ENCODE data around the gene LIPC.

- TF ChIP-seq ZNF121 (CRISPR knock-in tag; IDR thresholded peaks at IDR 0.05) = no peak
- TF ChIP-seq CTCF (IDR thresholded peaks at IDR 0.05) = no peak
- no peak for TF ChIP-seq PREB (CRISPR knock-in tag; IDR thresholded peaks at IDR 0.05; ENCODE audit: borderline replicate concordance)
- TF ChIP-seq AFF4 (CRISPR knock-in tag; IDR thresholded peaks at IDR 0.05; ENCODE audit: borderline replicate concordance) = no peak
- TF ChIP-seq GABPB1 (CRISPR knock-in tag; IDR thresholded peaks at IDR 0.05) = no peak
- no peak for TF ChIP-seq SMAD4 (CRISPR knock-in tag; IDR thresholded peaks at IDR 0.05)
- no peak for TF ChIP-seq E2F1 (CRISPR knock-in tag; IDR thresholded peaks at IDR 0.05)
These were observed 38.5 kb upstream of the LIPC start for GRCh38 chr15:58393241-58393662.
